Effector memory CD4-positive, alpha-beta T cell (primary cell): ENCODE results near the gene SNX32.

Experiments used
- DNase-seq, 3 donors: peaks; one replicate each; pipeline ENCODE4 v3.0.0-alpha.2; 2020
- H3K27ac ChIP-seq: 2 replicates; pipeline ENCODE4 v1.7.0; 2013; ENCODE audit warnings: mild to moderate bottlenecking, low read length, moderate library complexity; ENCODE audit not compliant: insufficient read depth, poor library complexity, severe bottlenecking
- H3K27me3 ChIP-seq: replicated peaks from 2 replicates; pipeline ENCODE4 v1.7.0; 2013; ENCODE audit warnings: mild to moderate bottlenecking, low read length; ENCODE audit not compliant: insufficient read depth, control insufficient read depth, poor library complexity, severe bottlenecking
- H3K36me3 ChIP-seq: 2 replicates; pipeline ENCODE4 v1.7.0; 2013; ENCODE audit warnings: mild to moderate bottlenecking, low read length, moderate library complexity; ENCODE audit not compliant: control insufficient read depth, insufficient read depth
- H3K4me1 ChIP-seq: 2 replicates; pipeline ENCODE4 v1.7.0; 2013; ENCODE audit warnings: low read length, mild to moderate bottlenecking; ENCODE audit not compliant: control insufficient read depth, insufficient read depth, poor library complexity, severe bottlenecking
- H3K4me3 ChIP-seq: 2 replicates; pipeline ENCODE4 v1.7.0; 2013; ENCODE audit warnings: low read length, low read depth, mild to moderate bottlenecking; ENCODE audit not compliant: insufficient read depth, poor library complexity, severe bottlenecking
- H3K9me3 ChIP-seq: 2 replicates; pipeline ENCODE4 v1.7.0; 2013; ENCODE audit warnings: mild to moderate bottlenecking, low read length, moderate library complexity; ENCODE audit not compliant: control insufficient read depth

The SNX32 gene

DNA sequence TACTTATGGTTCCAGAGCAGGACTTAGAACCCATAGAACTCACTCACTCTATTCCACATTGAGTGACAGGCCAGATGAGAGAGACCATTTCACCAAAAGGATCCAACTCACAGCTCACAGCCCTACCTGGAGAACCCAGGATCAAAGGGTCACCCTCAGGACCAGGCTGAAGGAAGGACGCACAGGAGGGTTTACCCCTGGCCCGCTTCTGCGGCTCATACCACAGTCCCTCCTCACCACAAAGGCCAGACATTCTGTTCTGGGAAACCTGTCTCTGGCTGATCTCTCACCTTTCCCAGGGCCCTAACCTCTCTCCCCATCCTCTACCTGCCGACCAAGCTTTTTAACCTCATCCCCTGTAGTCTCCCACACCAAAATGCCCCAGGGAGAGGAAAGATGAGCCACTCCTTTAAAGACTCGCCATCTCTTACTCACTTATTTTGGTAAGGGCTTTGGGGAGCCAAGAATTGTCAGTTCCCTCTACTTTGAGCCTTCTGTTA, 61.8 kb downstream of the SNX32 start:
- no peak for DNase-seq
- Histone ChIP-seq H3K36me3 (no peaks in the 10 kb centered on the region), H3K4me3 (no peak overlapping the region), H3K27ac (no peak overlapping the region), H3K4me1 (peaks cover 46% of the 10 kb centered on the region), H3K27me3 (peaks cover 11% of the 10 kb centered on the region), H3K9me3 (no peaks in the 10 kb centered on the region)

DNA sequence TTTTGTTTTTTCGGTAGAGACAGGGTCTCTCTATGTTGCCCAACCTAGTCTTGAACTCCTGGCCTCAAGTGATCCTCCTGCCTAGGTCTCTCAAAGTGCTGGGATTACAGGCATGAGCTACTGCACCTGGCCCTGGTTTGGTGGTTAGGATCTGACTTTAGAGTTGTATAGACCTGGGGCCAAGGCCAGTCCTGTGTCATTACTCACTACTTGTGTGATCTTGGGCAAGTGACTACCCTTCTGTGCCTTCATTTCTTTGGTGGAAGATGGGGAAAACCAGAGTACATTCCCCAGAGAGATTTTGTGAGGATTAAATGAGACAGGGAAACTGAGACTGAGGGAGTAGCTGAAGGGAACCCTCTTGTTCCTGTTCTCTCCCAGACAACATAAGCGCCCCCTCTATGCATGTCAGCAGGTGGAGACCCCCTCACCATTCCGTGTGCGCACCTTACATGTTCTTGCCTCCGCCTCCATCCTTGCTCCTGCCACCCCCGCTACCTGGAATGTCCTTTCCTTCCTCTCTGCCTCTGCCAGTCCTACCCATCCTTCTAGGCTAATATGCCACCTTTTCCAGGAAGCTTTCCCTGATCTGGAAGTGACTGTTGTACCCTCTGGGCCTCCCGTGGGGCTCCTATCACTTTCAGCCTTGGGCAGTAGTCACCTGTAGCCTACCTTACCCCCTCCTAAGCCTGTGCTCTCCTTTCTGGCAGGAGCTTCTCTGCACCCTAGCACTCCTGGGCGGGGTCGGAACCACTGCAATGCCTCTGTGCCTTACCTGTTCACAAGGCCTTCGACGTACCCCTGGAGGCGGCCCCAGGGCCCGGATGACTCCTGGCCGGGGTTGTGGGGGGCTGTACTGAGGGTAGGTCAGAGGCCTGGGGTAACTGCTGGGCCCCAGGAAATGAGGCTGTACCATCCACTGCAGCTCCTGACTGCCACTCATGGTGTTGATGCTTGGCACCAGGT, 62.6 kb downstream of the SNX32 start:
- Histone ChIP-seq H3K4me3 (no peak overlapping the region), H3K27ac (no peak overlapping the region), H3K27me3 (peaks cover 11% of the 10 kb centered on the region), H3K36me3 (no peaks in the 10 kb centered on the region), H3K9me3 (no peaks in the 10 kb centered on the region), H3K4me1 (peaks cover 51% of the 10 kb centered on the region)
- no peak for DNase-seq

DNA sequence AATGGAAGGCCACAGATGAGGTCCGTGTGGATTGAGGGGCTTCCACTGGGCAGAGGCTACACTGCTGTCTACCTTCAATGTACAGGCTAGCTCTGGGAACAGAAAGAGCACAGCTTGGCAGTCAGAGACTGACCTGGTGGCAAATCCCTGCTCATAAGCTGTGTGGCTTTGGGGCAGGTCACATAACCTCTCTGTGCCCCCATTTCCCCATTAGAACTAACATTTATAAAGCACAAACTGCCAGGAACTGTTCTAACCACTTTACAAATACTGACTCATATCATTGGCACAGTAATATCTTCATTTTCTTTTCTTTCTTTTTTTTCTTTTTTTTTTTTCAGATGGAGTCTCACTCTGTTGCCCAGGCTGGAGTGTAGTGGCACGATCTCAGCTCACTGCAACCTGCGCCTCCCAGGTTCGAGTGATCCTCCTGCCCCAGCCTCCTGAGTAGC, 63.3 kb downstream of the SNX32 start:
- Histone ChIP-seq H3K27me3 (peaks cover 11% of the 10 kb centered on the region), H3K4me1 (peaks cover 43% of the 10 kb centered on the region), H3K36me3 (no peaks in the 10 kb centered on the region), H3K4me3 (no peak overlapping the region), H3K27ac (no peak overlapping the region), H3K9me3 (no peaks in the 10 kb centered on the region)
- no peak for DNase-seq

DNA sequence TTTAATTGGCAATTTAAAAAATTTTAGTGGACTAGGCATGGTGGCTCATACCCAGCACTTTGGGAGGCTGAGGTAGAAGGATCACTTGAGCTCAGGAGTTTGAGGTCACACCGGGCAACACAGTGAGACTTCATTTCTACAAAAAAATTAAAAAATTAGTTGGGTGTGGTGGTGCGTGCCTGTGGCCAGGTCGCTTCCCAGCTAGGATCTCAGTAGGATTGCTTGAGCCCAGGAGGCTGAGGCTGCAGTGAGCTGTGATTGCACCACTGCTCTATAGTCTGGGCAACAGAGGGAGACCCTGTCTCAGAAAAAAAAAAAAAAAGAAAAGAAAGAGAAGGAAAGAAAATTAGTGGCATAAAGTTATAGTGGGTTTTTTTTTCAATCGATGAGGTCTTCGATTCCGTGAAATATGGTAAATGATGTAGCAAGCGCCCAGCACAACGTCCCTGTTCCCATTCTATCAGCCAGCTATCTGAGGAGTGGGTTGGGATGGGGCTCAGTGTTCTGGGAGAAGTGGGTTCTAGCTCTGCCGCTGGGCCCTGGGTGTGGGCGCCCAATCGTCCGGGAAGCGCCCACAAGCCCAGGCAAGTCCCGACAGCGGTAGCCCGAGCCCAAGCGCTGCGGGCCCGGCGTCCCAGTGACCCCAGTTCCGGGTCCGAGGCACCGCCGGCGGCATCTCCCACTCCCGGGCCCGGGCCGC, 65.0 kb downstream of the SNX32 start:
- Histone ChIP-seq H3K27ac (no peak overlapping the region), H3K9me3 (no peaks in the 10 kb centered on the region), H3K36me3 (no peaks in the 10 kb centered on the region), H3K4me1 (peaks cover 26% of the 10 kb centered on the region), H3K27me3 (peaks cover 11% of the 10 kb centered on the region), H3K4me3 (peak overlapping the region; percentile 54)
- no peak for DNase-seq

DNA sequence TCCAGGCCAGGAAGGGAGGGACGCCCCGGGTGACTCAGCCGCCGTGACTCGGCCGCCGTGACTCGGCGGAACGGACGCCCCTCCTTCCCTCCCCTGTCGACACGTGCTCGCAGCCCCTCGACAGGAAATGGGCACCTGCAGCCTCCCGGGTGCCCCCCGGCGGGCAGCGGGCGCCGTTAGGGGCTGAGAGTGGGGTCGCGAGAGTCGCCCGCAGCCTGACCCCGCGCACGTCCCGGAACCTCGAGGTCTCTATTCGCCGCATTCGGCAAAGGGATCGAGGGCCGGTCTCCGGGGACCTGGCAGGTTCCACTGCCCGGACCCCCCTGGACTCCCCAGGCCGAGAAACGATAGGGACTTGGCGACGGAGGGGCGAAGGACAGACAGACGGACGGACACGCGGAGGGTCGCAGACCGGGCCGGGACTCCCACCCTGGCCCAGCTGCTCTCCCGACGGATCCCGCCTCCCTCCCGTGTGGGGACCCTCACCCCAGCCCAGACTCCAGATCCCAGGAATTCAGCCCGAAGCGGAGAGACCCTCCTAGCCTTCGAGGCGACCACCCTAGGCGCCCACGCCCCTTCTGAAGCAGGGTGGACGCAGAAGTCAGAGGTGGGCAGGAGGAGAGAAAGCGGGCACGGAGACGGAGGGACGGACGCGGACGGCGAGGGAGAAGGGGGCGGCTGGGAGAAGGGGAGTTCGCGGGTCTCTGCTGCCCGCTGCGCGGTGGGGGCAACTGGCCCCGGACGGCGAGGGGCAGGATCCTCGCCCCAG, 65.8 kb downstream of the SNX32 start:
- H3K36me3 ChIP-seq = no peaks in the 10 kb centered on the region
- H3K4me1 ChIP-seq = peaks cover 19% of the 10 kb centered on the region
- no peaks in the 10 kb centered on the region for H3K9me3 ChIP-seq
- peak overlapping the region; percentile 54 for H3K4me3 ChIP-seq
- H3K27me3 ChIP-seq = peaks cover 11% of the 10 kb centered on the region
- H3K27ac ChIP-seq = peak overlapping the region; percentile 26
- peak; percentile 44 to 46 (median 45) for DNase-seq

DNA sequence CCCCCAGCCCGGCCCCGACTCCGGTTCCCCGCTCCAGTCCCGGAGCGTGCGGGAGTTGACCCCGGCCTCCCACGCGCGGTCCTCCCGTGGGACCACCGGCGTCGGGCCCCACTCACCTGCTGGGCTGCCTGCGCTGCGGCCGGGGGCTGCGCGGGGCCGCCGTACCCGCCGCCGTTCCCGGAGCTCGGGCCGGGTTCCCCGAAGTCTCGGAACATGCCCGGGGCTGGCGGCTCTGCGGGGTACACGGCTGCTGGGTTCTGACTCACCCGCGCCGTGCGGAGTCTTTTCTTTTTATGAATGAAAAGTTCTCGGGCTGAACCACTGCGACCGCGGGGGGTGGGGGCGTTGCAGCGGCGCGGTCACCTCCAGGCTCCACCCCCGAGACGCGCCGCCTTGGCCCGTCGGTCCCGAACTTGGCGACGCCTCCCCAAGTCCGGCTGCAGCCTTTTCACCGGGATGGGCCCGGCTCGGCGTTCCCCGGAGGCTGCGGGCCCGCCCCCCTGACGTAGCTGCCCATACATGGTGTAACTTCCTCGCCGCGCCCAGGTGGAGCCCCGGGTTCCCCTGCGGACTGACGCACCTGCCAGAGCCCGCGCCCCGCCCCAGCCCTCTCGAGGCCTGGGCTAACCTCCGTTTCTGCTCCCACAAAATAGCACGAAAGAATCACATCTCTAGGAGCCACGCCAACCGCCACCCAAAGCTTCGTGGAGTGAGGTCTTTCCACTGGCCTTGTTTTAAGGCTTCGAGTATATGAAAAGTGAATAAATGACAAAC, 66.5 kb downstream of the SNX32 start, which contains the start of gene FOSL1:
Gene FOSL1 (minus strand): TSS at position 264 of the 774 bp plus-strand sequence. CDS start 49 bp downstream, at position 215.
- peaks cover 11% of the 10 kb centered on the region for H3K27me3 ChIP-seq
- DNase-seq = peak; percentile 94 to 96 (median 94)
- peaks cover 19% of the 10 kb centered on the region for H3K4me1 ChIP-seq
- no peaks in the 10 kb centered on the region for H3K9me3 ChIP-seq
- H3K4me3 ChIP-seq = peak within 1 kb of the TSS; percentile 54
- no peaks in the 10 kb centered on the region for H3K36me3 ChIP-seq
- peak within 1 kb of the TSS; percentile 26 for H3K27ac ChIP-seq

DNA sequence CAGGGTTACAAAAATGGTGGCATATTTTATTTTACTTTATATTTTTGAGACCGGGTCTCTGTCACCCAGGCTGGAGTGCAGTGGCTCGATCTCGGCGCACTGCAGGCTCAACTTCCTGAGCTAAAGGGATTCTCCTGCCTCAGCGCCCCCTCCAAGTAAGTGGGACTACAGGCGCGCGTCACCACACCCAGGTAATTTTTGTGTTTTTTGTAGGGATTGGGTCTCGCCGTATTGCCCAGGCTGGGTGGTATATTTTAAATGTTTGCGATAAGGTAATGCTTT, 67.1 kb downstream of the SNX32 start:
- Histone ChIP-seq H3K4me3 (no peak overlapping the region), H3K27me3 (peaks cover 11% of the 10 kb centered on the region), H3K27ac (no peak overlapping the region)

DNA sequence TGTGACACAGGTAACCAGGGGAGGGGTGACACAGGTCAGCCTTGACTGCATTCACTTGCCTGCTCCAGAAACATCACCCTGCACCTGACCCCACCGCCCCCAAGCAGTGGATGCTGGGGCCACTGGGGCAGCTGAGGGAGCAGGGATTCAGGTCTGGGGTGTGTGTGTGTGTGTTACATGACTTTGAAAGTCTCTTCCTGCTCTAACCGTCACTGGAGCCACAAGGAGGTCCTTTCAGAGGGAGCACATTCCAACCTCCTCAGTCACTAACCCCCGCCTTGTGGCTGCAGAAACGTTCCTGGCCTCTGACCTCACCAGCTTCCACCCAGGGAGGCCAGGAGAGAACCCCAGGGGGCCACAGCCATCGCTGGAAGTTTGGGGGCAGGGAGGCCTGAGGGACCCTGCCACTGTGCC, 69.3 kb downstream of the SNX32 start:
- Histone ChIP-seq H3K9me3 (no peaks in the 10 kb centered on the region), H3K27me3 (peaks cover 11% of the 10 kb centered on the region), H3K27ac (no peak overlapping the region), H3K4me3 (no peak overlapping the region), H3K36me3 (no peaks in the 10 kb centered on the region), H3K4me1 (peaks cover 19% of the 10 kb centered on the region)
- no peak for DNase-seq

More for the DNA sequence above, 67.1 kb downstream of the SNX32 start:
- Histone ChIP-seq H3K9me3 (no peaks in the 10 kb centered on the region), H3K36me3 (no peaks in the 10 kb centered on the region), H3K4me1 (peaks cover 19% of the 10 kb centered on the region)
- DNase-seq = no peak
